ENCODE measurements around the gene IL1RN.

The IL1RN gene

DNA sequence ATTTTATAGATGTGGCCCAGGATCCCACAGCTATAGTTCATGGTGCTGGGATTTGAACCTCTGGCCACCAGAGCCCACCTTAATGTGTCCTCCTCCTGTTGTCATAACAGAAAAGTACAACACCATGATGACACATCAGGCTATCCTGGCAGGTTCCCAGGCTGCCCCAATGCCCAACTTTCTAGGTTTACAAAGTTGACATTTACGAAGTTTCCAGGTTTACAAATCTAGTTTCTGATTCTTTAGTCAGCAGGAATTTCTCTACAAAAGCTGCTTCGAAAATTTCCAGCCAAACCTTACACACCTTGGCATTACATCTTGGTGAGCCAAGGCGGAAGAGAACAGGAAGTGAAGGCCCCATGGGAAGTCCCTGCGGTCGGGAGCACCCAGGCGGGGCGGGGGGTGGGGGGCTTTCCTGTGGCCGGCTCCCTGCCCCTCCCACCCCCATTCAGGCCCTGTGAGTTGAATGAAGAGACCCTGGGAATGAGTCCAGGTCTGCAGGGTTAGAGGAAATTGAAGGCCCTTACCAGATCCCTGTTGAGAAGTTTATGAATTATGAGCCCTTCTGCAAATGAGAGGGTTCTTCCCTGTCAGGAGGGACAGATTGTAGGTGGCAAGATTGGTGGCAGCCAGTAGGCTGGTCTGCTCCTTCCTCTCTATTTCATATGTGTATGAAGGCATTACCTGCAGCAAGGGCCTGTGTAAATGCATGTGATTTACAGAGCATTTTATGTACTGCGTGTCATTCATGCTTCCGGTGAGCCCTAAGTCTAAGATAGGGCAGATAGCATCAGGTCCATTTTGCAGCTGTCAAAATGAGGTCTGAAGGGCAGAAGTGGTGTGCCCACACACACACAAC is 11.1 kb upstream of the IL1RN start:
- H3K27me3 ChIP-seq (ENCODE audit: control insufficient read depth, insufficient read depth, low read length) = no peaks in the 10 kb centered on the region
- H3K4me3 ChIP-seq (ENCODE audit: low read length) = no peak overlapping the region
- H3K9me3 ChIP-seq (ENCODE audit: control insufficient read depth, insufficient read depth, low read length) = no peaks in the 10 kb centered on the region
- H3K4me1 ChIP-seq (ENCODE audit: control insufficient read depth, insufficient read depth, low read length) = no peaks in the 10 kb centered on the region
- WGBS (ENCODE audit: insufficient coverage, insufficient read length) = no CpG with 5 or more reads among the region's 10 CpGs
- no peaks in the 10 kb centered on the region for H3K36me3 ChIP-seq (ENCODE audit: control insufficient read depth, insufficient read depth, low read length)
- H3K27ac ChIP-seq (ENCODE audit: low read length) = no peak overlapping the region
- DNase-seq (ENCODE audit: low read depth, low spot score) = no peak

DNA sequence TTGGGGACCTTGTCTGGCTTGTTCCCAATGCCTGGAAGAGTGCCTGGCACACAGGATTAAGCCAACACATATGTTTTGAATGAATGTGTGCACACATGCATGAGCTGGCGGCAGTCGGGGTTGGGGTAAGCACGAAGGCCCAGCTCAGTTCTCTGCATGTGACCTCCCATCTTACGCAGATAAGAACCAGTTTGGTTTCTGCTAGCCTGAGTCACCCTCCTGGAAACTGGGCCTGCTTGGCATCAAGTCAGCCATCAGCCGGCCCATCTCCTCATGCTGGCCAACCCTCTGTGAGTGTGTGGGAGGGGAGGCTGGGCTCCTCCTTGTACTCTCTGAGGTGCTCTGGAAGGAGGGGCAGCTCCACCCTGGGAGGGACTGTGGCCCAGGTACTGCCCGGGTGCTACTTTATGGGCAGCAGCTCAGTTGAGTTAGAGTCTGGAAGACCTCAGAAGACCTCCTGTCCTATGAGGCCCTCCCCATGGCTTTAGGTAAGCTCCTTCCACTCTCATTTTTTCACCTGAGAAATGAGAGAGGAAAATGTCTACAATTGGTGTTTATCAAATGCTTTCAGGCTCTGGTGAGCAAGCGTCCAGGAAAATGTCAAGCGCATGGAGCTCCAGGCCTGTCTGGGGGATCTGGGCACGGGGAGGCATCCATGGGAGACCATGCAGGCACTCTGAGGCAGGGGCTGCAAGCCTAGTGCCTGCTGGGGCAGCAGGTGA is 9.7 kb upstream of the IL1RN start:
- no peaks in the 10 kb centered on the region for H3K36me3 ChIP-seq (ENCODE audit: control insufficient read depth, insufficient read depth, low read length)
- no peaks in the 10 kb centered on the region for H3K27me3 ChIP-seq (ENCODE audit: control insufficient read depth, insufficient read depth, low read length)
- H3K9me3 ChIP-seq (ENCODE audit: control insufficient read depth, insufficient read depth, low read length) = no peaks in the 10 kb centered on the region
- H3K27ac ChIP-seq (ENCODE audit: low read length) = no peak overlapping the region
- WGBS (ENCODE audit: insufficient coverage, insufficient read length) = no CpG with 5 or more reads among the region's 9 CpGs
- H3K4me3 ChIP-seq (ENCODE audit: low read length) = no peak overlapping the region
- no peak for DNase-seq (ENCODE audit: low read depth, low spot score)
- H3K4me1 ChIP-seq (ENCODE audit: control insufficient read depth, insufficient read depth, low read length) = no peaks in the 10 kb centered on the region

DNA sequence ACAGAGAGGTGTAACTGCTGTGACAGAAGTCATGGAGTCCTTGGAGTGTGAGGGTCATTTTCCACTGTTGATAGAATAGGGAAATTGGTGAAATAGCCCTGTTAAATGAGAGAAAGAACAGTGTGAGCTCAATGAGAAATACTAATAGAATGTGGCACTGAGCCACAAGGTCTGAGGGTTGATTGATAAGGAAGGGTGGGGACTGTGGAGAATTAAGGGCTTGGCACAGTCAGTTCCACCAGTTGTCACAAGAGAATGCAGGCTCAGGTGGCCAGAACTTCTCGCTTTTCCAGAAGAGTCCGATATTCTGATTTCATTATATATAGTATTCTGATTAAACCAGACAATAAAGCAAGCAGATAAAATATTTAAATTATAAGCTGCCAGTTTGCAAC is 9.1 kb upstream of the IL1RN start:
- Histone ChIP-seq H3K36me3 (ENCODE audit: control insufficient read depth, insufficient read depth, low read length) (no peaks in the 10 kb centered on the region), H3K4me1 (ENCODE audit: control insufficient read depth, insufficient read depth, low read length) (no peaks in the 10 kb centered on the region), H3K27ac (ENCODE audit: low read length) (no peak overlapping the region), H3K4me3 (ENCODE audit: low read length) (no peak overlapping the region), H3K9me3 (ENCODE audit: control insufficient read depth, insufficient read depth, low read length) (no peaks in the 10 kb centered on the region), H3K27me3 (ENCODE audit: control insufficient read depth, insufficient read depth, low read length) (no peaks in the 10 kb centered on the region)
- no peak for DNase-seq (ENCODE audit: low read depth, low spot score)
- no CpG with 5 or more reads among the region's 2 CpGs for WGBS (ENCODE audit: insufficient coverage, insufficient read length)

DNA sequence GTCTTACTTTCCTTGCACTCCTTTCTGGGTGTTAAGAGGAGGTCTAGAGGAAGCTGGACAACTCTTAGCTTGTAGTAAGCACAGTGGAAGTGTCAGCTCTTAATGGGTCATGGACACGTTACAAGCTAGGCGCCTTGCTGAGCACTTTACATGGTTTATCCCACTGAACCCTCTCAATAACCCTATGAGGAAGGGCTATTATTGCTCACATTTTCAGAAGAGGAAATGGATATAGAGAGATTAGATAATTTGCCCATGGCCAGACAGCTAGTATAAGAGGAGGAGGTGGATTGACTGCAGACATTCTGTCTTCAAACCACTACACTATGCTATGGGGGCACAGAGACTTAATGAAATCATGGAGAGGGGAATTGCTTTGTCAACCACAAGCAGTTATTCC is 8.3 kb upstream of the IL1RN start:
- DNase-seq (ENCODE audit: low read depth, low spot score) = no peak
- WGBS (ENCODE audit: insufficient coverage, insufficient read length) = no CpG with 5 or more reads among the region's 2 CpGs
- Histone ChIP-seq H3K4me3 (ENCODE audit: low read length) (no peak overlapping the region), H3K27ac (ENCODE audit: low read length) (no peak overlapping the region), H3K4me1 (ENCODE audit: control insufficient read depth, insufficient read depth, low read length) (no peaks in the 10 kb centered on the region), H3K36me3 (ENCODE audit: control insufficient read depth, insufficient read depth, low read length) (no peaks in the 10 kb centered on the region), H3K27me3 (ENCODE audit: control insufficient read depth, insufficient read depth, low read length) (no peaks in the 10 kb centered on the region), H3K9me3 (ENCODE audit: control insufficient read depth, insufficient read depth, low read length) (no peaks in the 10 kb centered on the region)

DNA sequence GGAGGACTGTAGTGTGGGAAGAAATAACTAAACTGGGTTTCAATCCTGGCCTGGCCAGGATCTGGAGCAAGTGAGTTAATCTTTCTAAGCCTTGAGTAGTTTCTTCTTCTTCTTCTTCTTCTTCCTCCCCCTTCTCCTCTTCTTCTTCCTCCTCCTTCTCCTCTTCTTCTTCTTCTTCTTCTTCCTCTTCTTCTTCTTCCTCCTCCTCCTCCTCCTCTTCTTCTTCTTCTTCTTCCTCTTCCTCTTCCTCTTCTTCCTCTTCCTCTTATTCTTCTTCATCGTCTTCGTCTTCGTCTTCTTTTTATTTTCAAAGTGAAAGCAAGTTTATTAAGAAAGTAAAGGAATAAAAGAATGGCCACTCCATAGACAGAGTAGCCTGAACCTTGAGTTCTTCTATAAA is 6.5 kb upstream of the IL1RN start:
- DNase-seq (ENCODE audit: low read depth, low spot score) = no peak
- Histone ChIP-seq H3K36me3 (ENCODE audit: control insufficient read depth, insufficient read depth, low read length) (no peaks in the 10 kb centered on the region), H3K27ac (ENCODE audit: low read length) (no peak overlapping the region), H3K27me3 (ENCODE audit: control insufficient read depth, insufficient read depth, low read length) (no peaks in the 10 kb centered on the region), H3K4me1 (ENCODE audit: control insufficient read depth, insufficient read depth, low read length) (no peaks in the 10 kb centered on the region), H3K9me3 (ENCODE audit: control insufficient read depth, insufficient read depth, low read length) (no peaks in the 10 kb centered on the region), H3K4me3 (ENCODE audit: low read length) (no peak overlapping the region)
- no CpG with 5 or more reads among the region's 3 CpGs for WGBS (ENCODE audit: insufficient coverage, insufficient read length)

DNA sequence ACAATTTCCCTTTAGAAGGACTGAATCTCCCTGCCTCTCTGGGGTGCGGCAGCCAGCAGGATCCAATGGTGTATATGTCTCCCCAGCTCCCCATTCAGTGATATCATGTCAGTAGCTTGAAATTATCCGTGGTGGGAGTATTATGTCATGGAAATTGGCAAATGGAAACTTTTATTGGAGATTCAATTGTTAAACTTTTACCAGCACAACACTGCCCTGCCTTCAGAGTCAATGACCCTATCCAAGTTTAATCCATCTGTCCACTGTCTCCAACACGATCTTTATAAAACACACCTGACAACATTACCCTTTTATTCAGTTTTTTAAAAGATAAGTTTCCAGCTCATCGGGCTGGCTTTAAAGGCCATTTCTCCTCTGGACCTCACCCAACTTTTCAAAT is 5.0 kb upstream of the IL1RN start:
- H3K27me3 ChIP-seq (ENCODE audit: control insufficient read depth, insufficient read depth, low read length) = no peaks in the 10 kb centered on the region
- H3K27ac ChIP-seq (ENCODE audit: low read length) = no peak overlapping the region
- no peak overlapping the region for H3K4me3 ChIP-seq (ENCODE audit: low read length)
- H3K36me3 ChIP-seq (ENCODE audit: control insufficient read depth, insufficient read depth, low read length) = no peaks in the 10 kb centered on the region
- H3K4me1 ChIP-seq (ENCODE audit: control insufficient read depth, insufficient read depth, low read length) = no peaks in the 10 kb centered on the region
- no CpG with 5 or more reads among the region's 4 CpGs for WGBS (ENCODE audit: insufficient coverage, insufficient read length)
- H3K9me3 ChIP-seq (ENCODE audit: control insufficient read depth, insufficient read depth, low read length) = no peaks in the 10 kb centered on the region
- no peak for DNase-seq (ENCODE audit: low read depth, low spot score)

DNA sequence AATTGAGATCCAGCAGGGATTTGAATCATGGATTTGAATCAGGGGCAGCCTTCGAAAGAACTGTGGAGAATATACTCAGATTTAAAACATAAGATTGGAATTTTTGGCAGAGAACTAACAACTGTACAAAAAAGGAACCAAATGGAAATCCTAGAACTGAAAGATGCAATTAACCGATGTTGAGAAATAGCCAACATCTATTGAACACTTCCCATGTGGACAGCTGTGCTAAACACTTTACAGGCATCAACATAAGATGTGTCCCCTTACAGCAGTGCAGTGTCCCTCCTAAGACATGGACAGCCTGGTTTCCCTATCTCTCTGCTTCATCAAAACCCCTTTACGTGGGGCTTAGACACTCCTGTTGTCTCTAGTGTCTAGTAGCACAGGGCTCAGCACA is 3.7 kb upstream of the IL1RN start:
- H3K27me3 ChIP-seq (ENCODE audit: control insufficient read depth, insufficient read depth, low read length) = no peaks in the 10 kb centered on the region
- no peaks in the 10 kb centered on the region for H3K9me3 ChIP-seq (ENCODE audit: control insufficient read depth, insufficient read depth, low read length)
- H3K36me3 ChIP-seq (ENCODE audit: control insufficient read depth, insufficient read depth, low read length) = no peaks in the 10 kb centered on the region
- H3K27ac ChIP-seq (ENCODE audit: low read length) = no peak overlapping the region
- DNase-seq (ENCODE audit: low read depth, low spot score) = no peak
- no peak overlapping the region for H3K4me3 ChIP-seq (ENCODE audit: low read length)
- no CpG with 5 or more reads among the region's 3 CpGs for WGBS (ENCODE audit: insufficient coverage, insufficient read length)
- no peaks in the 10 kb centered on the region for H3K4me1 ChIP-seq (ENCODE audit: control insufficient read depth, insufficient read depth, low read length)

DNA sequence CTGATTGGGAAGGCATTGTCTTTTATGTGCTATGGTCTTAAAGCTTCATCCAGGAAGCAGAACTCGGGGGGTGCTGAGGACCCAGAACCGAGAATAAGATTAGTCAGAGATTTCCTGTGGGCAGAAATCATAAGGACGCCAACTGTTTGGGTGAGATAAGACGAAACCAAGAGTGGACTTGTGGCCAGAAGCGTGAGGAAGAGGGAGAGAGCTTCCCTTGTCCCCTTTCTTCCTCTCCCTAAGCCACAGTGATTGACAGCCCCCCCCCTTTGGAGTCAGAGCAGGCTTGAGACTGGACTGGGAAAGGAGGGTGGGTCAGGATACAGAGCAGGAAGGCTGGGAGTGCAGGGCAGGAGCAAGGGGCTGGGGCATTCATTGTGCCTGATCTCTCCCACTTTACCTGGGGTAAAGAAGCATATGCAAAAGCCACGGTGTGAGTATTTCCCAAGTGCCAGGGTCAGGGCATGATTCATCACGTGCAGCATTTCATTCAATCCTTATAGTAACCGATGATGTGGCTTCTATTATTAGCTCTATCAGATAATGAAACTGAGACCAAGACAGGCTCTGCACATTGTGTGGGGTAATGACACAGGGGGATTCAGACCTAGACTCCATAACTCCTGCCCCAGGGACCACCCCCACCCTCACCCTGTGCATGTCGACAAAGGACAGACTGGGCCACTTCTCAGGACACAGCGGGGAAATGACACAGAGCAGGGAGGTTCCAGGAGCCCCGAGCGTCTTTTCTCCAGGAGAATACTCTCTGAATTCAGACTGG is 3.0 kb upstream of the IL1RN start:
- H3K4me3 ChIP-seq (ENCODE audit: low read length) = no peak overlapping the region
- no peak overlapping the region for H3K27ac ChIP-seq (ENCODE audit: low read length)
- H3K27me3 ChIP-seq (ENCODE audit: control insufficient read depth, insufficient read depth, low read length) = no peaks in the 10 kb centered on the region
- H3K9me3 ChIP-seq (ENCODE audit: control insufficient read depth, insufficient read depth, low read length) = no peaks in the 10 kb centered on the region
- no CpG with 5 or more reads among the region's 12 CpGs for WGBS (ENCODE audit: insufficient coverage, insufficient read length)
- DNase-seq (ENCODE audit: low read depth, low spot score) = no peak
- no peaks in the 10 kb centered on the region for H3K4me1 ChIP-seq (ENCODE audit: control insufficient read depth, insufficient read depth, low read length)
- no peaks in the 10 kb centered on the region for H3K36me3 ChIP-seq (ENCODE audit: control insufficient read depth, insufficient read depth, low read length)

DNA sequence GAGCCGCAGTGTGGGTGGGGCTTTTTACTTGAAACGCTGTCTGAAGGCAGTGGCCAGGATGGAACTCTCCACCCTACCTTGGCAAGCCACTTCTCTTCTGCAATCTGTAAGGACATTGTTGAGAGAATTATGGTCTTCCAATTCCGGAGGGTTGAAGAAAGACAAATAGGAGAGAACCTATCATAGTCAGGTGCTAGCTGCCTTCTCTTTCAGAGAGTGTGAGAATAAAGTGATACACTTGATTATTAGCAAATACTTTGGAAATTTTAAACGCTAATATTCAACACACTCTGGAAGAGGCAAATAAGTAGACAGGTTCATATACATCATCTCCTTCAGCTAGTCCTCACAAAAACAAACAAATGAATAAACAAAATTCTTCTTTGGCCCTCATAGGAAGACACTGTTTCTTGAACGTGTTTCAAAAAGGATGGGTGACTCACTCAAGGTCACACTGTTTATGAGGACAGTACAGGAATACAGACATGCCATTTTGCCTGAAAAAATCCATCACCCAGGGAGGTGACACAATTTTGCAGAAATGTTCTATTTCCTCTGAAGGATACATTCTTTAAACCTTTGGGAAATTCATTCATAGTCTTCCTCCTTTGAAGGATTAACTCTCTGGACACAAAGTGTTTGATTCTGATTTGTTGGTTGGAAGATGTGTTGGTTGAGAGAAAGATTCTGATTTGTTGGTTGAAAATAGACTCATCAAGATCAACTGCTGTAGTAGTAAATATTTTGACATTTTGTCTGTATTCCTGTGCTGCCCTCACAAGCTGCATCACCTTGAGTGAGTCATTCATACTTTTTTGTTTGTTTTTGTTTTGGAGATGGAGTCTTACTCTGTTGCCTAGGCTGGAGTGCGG is 2.2 kb upstream of the IL1RN start:
- H3K9me3 ChIP-seq (ENCODE audit: control insufficient read depth, insufficient read depth, low read length) = no peaks in the 10 kb centered on the region
- H3K27ac ChIP-seq (ENCODE audit: low read length) = no peak overlapping the region
- no peaks in the 10 kb centered on the region for H3K27me3 ChIP-seq (ENCODE audit: control insufficient read depth, insufficient read depth, low read length)
- H3K36me3 ChIP-seq (ENCODE audit: control insufficient read depth, insufficient read depth, low read length) = no peaks in the 10 kb centered on the region
- H3K4me3 ChIP-seq (ENCODE audit: low read length) = no peak overlapping the region
- DNase-seq (ENCODE audit: low read depth, low spot score) = no peak
- no CpG with 5 or more reads among the region's 6 CpGs for WGBS (ENCODE audit: insufficient coverage, insufficient read length)
- H3K4me1 ChIP-seq (ENCODE audit: control insufficient read depth, insufficient read depth, low read length) = no peaks in the 10 kb centered on the region
